ENCODE results near the gene SNCA.

The SNCA gene

DNA sequence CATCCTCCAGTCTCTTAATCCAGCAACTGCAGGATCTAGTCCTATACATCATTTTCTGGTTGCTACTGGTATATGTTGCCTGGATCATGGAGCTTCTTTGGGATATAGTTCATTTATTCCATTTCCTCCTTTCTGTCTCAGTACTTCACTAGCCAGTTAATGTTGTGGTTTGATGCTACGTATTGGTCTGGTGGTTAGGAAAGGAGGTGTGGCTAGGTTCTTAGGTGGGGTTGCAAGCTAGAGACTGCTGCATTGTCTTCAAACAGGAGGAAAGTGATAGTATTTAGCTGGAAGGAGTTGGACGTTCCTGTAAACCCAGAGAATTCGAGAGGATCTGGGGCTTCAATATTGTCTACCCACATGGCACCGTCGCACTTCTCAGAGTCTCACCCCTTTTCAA, 129.5 kb downstream of the SNCA start:
- no peak for DNase-seq (ENCODE audit: low read depth in 2 of 2)

DNA sequence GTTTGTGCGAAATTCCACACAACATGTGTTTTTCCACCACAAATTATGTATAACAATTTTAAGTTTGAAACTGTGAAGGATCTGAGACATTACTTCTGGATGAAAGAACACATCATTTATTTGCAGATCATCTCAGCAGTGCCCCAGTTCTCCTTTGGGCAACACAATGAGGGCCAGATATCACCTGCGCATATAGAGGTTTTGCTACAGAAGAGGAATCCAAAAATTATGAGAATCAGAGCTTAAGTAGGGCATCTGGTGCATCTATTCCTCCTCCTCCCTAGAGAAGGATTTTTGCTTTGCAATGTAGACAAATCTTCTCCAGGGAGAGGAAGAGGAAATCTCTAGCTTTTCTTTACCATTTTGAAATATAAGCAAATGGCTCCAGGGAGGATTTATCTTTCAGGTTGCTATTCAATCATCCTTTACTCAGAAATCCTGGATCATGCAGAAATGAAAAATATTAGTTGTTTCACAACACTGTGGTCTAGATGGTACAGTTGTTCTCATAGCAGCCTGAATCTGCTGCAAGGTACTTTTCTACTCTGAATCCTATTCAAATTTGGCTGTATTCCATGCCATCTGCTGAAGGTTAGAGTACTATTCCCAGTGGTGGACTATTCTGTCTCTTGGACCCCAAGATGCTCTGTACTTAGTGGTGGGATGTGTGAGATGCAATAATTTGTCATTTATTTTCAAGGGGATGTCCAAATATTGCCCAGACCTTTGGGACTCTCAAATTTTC, 132.1 kb downstream of the SNCA start:
- DNase-seq (ENCODE audit: low read depth in 2 of 2): no peak

DNA sequence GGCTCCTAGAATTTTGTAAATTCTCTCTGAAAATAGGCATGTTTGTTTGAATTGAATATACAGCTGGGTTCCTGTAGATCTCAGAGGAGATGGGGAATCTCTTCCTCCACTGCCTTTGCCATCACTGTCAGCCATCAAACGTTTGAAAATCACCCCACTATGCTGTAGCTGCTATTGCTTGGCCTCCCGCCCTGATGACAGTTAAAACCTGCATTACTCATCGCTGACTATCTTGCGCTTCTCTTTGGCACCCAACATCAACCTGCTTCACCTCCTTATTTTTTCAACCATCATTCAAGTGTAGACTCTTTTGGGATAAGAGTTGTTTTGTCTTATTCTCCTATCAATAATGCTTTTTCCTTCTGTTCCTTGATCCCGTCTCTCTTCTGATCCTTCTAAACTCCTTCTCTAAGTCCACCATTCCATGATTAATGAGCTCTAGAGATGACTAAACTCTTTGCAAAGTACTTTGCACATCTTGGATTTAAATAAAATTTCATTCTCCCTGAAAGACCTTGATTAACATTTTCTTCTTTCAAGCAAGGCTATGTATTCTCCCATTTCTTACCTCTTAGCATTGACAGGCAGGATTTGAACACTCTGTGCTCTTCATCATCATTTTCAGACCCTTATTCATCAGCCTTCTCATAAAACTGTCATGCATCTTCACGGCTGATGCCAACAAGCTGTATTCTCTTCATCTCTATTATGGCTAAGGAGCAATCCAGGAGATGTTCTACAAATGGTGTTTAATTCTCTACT, 133.0 kb downstream of the SNCA start:
- no peak for DNase-seq (ENCODE audit: low read depth in 2 of 2)

DNA sequence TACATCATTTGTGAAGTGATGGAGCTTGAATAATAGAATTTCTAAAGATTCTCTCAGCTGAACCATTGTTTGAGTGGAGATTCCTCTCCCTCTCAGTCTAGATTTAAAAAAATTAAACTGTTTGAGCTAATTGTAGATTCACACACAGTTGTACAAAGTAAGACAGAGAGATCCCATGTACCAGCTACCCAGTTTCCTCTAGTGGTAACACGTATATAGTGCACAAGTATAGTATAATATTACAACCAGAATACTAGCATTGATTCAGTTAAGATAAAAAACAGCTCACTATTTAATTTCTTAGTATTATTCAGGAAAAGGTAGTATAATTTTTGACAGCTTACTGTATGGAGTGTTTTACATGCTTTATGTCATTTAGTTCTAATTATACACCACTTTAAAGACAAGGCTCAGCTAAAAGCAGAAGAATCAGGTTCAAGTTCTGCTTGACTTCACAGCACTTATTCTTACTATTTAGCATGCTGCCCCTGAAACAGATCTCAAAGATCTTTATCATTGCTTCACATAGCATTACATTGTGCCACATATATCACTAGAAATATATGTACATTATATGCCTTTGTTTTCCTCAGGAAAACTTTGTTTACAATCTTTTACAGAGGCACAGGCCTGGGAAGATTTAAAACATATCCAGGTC, 136.1 kb downstream of the SNCA start:
- no peak for DNase-seq (ENCODE audit: low read depth in 2 of 2)

DNA sequence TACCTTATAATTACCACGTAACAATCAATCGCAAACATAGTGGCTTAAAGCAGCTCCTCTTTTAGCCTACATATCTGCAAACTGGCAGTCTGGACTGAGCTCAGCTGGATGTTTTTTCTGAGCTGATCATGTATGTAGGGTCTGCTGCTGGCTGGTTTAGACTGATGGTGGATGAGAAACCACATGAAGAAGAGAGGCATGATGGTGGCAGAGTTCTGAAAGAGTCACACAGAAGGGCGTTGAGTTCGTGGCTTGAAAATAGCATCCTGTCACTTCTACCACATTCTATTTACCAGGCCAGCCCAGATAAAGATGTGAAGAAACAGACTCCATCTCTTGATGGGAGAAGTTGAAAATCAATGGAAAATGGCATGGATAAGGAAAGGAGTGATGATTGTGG, 151.3 kb downstream of the SNCA start:
- no peak for DNase-seq (ENCODE audit: low read depth in 2 of 2)

DNA sequence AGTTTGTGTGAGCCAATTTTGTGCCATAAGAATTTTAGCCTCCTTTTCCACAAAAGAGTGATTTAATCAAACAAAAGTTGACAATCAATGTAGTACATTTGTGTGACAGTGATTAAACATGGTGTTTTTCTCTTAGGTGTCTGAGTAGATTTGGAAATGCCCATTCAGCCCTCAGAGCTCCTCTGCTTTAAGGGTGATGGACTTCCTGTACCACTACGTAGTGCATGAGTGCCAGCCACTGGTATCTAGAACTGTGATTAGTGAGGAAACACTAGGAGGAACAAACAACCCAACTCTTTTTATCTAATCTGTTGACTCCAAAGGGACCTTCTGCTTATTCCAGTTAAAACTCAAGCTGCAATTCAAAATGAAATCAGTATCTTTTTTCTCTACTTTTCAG, 151.7 kb downstream of the SNCA start:
- no peak for DNase-seq (ENCODE audit: low read depth in 2 of 2)

DNA sequence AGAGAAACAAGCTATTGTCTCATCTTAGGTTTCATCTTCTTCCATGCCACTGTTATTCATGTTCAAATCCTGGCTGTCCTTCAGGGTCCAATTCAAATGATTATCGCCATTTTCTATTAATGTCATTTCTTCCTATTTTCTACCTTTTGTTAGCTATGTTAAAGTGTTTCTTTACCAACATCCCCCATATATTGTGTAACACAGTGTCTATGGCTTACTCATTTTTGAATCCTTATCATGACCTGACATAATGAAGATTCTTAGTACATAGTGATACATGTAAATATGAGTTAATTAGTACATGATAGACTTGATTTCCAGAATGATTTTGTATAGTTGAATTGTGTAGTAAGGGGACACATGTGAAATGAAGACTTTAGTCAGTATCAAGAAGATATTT, 152.4 kb downstream of the SNCA start:
- DNase-seq (ENCODE audit: low read depth in 2 of 2): no peak

DNA sequence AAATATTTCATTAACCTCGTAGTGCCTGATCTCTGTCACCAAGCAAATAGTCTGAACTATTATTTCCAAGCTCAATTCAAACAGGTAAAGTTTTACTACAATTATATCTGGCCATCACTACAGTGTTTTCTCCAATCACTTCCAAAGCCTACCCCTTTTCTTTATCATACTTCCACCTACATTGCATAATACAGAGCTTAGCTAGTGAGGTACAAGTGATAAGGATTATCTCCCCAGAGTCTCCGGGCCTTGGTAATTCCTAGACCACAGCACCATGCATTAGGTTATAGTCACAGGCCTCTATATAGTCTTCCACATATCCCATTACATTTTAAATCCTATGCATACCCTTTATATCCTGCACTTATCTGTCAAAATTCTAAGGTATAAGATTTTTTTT, 154.2 kb downstream of the SNCA start:
- DNase-seq (ENCODE audit: low read depth in 2 of 2): no peak

DNA sequence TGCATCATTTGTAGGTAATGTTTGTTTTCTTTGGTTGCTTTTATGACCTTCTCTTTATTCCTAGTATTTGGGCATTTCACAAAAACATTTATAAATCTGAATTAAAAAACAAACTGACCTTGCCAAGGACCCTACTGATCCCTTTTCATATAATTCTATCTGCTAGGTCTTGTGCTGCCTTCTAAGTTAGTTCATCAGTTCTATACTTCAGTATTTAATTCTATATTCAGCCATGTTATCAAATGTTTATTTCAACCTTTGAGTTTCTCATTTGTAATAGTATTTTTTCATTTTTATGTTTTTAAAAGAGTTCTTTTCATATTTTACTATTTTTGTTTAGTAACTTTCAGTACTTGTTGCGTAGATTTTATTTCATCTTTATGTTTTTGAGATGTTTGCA, 155.3 kb downstream of the SNCA start:
- DNase-seq (ENCODE audit: low read depth in 2 of 2): no peak

DNA sequence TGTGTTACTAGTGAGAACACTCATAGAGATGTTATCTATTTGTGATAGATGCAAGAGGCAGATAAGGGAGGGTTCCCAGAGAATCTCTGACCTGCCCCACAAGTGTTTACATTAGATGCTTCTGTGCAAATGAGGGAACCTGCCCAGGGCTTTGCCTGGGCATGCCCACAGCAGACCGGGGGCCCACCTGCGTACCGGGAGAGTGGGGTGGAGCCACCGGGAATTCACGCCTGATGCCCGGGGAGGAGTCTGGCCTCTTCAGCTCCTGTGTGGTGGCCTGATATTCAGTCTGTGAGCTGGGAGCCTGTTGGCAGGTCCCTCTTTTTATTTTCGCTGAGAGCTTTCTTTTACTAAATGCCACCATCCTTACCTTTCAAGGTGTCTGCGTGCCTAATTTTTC, 155.7 kb downstream of the SNCA start:
- no peak for DNase-seq (ENCODE audit: low read depth in 2 of 2)

DNA sequence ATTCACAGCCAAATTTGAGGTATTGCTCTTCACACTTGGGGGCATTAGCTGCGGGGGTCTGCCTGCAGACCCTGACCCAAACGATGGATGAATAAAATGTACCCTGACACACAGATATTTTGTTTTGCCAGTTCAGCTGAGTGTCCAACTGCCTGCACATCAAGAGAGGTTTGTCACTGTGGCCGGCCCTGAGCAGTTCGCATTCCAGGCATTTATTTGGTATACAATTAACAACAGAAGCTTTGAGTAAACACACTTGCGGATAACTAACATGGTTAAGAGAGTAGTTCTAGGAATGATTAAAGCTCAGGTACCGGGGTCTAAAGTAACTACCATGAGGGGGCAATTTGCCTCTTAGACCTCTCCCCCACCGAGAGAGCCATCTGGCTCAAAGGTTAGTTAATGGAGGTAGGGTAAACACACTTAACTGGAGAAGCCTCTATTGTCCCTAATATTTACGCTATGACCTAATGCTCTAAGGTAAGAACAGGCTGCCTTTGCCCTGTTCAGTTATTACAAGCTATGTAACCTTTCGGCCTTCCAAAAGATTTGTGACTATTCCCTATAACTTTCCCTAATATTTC, 162.0 kb downstream of the SNCA start:
- DNase-seq (ENCODE audit: low read depth in 2 of 2): no peak
